IPS DF 4.7 (cell line): Measurements from ENCODE around the gene SETBP1.

Source experiments
- DNase-seq: peaks from one replicate; pipeline ENCODE4 v3.0.0-alpha.2; 2013; ENCODE audit warnings: low spot score; ENCODE audit errors: extremely low read depth

The SETBP1 gene

GRCh38 chr18:44813586-44813985 is 132.9 kb downstream of the SETBP1 start:
- no peak for DNase-seq

- DNase-seq = no peak
Measured at GRCh38 chr18:44815108-44815507, 134.4 kb downstream of the SETBP1 start.

- no peak for DNase-seq
Measured at GRCh38 chr18:44816050-44816449, 135.4 kb downstream of the SETBP1 start.

GRCh38 chr18:44816477-44816876 is 135.8 kb downstream of the SETBP1 start:
- no peak for DNase-seq

- no peak for DNase-seq
Measured at GRCh38 chr18:44817831-44818473, 137.3 kb downstream of the SETBP1 start.

GRCh38 chr18:44818668-44819403 is 138.1 kb downstream of the SETBP1 start:
- no peak for DNase-seq

- DNase-seq = no peak
Measured at GRCh38 chr18:44819944-44820510, 139.3 kb downstream of the SETBP1 start.

GRCh38 chr18:44821924-44822323 is 141.2 kb downstream of the SETBP1 start:
- no peak for DNase-seq

- DNase-seq = no peak
Measured at GRCh38 chr18:44823286-44823685, 142.6 kb downstream of the SETBP1 start.

GRCh38 chr18:44823782-44824181 is 143.1 kb downstream of the SETBP1 start:
- DNase-seq = no peak

GRCh38 chr18:44824884-44825283 is 144.2 kb downstream of the SETBP1 start:
- no peak for DNase-seq

GRCh38 chr18:44826418-44827259 is 146.0 kb downstream of the SETBP1 start:
- no peak for DNase-seq

GRCh38 chr18:44828080-44828479 is 147.4 kb downstream of the SETBP1 start:
- DNase-seq = no peak

- no peak for DNase-seq
Measured at GRCh38 chr18:44830581-44830980, 149.9 kb downstream of the SETBP1 start.

- DNase-seq = no peak
Measured at GRCh38 chr18:44833786-44834185, 153.1 kb downstream of the SETBP1 start.

GRCh38 chr18:44834867-44835469 is 154.3 kb downstream of the SETBP1 start:
- no peak for DNase-seq

- DNase-seq = no peak
Measured at GRCh38 chr18:44835703-44836102, 155.0 kb downstream of the SETBP1 start.

- no peak for DNase-seq
Measured at GRCh38 chr18:44836263-44836662, 155.6 kb downstream of the SETBP1 start.

- DNase-seq = no peak
Measured at GRCh38 chr18:44837482-44838180, 156.9 kb downstream of the SETBP1 start.

GRCh38 chr18:44838971-44839666 is 158.4 kb downstream of the SETBP1 start:
- DNase-seq = no peak
